ENCODE data around the gene RABGAP1L.
A peak's percentile ranks its signal among the peaks of the same experiment; 100 is the strongest.
"Not testable (repeated sequence)": the region's sequence is repeated elsewhere in the genome, so short reads cannot be mapped to it uniquely, and the experiment has no call there.

The RABGAP1L gene

DNA sequence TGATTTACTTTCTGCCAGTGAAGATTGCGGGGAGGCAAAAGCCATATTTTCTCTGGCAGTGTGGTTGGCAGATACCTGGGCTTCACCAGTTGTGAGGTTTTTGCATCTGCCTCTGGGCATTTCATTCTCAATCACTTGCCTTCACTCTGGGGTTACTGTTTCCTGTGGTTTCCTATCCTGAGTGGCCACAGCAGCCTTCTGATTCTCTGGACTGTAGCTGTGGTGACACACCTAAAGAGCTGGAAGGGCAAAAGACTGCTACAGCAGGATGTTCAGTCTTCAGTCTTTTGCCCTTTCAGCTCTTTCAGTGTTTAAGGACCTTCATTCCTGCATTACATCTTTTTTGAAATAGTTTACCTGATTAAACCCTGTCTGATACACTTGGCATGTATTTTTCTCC is 237.9 kb downstream of the RABGAP1L start:
- DNase-seq = no peak

DNA sequence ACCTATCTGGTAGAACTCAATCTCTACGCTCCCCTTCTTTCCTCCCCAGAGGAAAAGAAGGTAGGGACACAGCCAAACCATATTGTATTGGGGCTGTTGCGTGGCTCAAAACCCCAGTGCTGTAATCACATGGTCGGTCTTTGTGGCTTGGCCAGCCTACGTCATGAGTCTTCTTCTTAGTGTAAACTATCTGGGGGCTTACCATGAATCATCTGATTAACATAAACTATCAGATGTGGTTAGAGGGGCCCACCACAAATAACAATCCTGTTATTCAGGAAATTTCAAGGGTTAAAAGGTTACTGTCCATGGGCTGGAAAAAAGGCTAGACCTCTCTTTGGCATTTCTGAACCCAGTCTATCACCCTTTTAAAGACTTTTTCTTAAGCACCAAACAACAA is 238.9 kb downstream of the RABGAP1L start:
- no peak for DNase-seq

DNA sequence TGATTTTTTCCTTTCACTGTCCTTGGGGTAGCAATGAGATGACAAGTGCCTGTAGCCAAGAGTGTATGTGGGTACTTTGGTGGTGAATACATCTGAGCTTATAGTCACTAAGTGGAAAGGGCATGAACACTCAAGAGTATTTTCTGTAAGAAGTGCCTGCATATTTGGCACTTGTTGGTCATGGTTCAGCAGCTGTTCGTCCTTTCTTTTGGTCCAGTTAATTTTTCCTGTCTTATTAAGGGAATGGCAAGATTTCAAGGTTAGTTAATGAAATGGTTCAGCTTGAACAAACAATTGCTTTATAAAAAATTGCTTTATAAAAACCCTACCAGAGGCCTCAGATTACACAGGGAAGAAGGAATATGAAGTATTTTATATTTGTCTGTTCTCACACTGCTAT is 239.9 kb downstream of the RABGAP1L start:
- no peak for DNase-seq

DNA sequence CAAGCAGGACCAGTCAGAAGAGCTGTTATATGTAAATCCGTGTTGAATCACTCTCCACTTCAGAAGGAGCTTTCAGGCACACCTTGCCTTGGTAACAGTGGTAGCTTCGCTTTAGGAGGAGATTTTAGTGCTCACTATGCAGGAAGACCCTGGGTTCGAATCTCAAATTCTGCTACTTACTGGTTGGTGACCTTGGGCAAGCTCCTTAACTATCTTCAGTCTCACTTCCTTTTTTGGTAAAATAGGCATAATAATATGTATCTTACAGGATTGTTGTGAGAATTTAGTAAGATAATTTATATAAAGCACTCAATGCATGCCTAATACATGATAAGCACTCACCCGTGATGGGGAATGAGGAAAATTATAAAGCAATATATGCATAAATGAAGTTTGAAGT is 241.8 kb downstream of the RABGAP1L start:
- DNase-seq = no peak

DNA sequence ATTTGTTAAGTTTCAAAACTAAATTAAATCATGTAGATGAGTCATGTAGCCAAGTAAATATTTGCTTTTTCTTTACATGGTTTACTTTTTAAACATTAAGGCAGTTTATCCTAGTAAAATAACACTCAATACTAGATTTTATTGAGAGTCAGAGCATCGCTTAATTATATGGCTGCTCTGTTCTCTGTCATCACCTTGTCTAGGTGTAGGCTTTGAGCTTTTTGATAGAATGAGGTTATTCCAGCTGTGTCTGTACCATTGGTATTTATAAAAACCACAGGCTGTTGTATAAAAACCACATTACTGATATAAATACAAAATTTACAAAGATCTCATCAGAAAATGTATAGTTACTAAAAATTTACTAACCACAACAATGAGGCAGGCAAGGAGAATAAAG is 245.9 kb downstream of the RABGAP1L start:
- DNase-seq = no peak

DNA sequence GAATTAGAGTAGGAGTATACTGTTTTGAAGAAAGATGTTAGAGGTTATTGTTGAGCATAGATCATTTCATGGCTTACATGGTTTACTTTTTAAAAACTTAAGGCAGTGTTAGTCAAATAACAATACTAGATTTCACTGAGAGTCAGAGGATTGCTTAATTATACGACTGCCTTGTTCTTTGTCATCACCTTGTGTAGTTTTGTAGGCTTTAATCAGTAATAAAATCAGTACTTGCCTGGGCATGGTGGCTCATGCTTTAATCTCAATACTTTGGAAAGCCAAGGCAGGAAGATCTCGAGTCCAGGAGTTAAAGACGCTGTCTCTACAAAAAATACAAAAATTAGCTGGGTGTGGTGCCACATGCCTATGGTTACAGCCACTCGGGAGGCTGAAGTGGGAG is 247.1 kb downstream of the RABGAP1L start:
- no peak for DNase-seq

DNA sequence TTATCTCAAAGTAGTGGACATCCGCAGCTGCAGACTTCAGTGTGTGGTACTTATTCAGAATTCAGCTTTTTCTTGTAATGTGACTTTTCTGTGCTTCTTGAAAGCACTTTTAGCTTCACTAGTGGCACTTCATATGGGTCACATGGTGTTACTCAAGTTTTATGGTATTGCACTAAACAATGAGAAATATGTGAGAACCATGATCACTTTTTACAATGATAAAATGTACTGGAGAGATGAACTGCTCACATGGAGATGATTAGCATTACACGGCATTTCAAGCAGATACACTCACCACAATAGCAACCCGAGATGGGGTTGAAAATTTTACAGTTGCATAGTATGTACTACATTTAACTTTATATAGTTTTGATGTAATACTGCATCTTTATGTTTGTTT is 248.3 kb downstream of the RABGAP1L start:
- DNase-seq = no peak

DNA sequence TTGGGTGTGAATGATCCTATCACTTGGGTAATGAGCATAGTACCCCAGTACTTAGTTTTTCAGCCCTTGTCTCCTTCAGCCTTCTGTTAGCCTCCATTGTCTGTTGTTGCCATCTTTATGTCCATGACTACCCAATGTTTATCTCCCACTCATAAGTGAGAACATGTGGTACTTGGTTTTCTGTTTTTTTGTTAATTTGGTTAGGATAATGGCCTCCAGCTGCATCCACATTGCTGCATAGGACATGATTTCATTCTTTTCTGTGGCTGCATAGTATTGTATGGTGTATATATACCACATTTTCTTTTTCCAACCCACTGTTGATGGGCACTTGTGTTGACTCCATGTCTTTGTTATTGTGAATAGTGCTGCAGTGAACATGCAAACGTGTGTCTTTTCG is 248.8 kb downstream of the RABGAP1L start:
- no peak for DNase-seq

DNA sequence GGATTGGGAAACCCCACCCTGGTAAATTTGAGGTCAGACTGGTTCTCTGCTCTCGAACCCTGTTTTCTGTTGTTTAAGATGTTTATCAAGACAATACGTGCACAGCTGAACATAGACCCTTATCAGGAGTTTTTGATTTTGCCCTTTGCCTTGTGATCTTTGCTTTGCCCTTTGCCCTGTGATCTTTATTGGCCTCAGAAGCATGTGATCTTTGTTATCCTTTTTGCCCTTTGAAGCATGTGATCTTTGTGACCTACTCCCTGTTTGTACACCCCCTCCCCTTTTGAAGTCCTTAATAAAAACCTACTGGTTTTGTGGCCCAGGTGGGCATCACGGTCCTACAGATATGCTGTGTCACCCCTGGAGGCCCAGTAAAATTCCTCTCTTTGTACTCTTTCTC is 250.5 kb downstream of the RABGAP1L start:
- DNase-seq = not testable (repeated sequence)

DNA sequence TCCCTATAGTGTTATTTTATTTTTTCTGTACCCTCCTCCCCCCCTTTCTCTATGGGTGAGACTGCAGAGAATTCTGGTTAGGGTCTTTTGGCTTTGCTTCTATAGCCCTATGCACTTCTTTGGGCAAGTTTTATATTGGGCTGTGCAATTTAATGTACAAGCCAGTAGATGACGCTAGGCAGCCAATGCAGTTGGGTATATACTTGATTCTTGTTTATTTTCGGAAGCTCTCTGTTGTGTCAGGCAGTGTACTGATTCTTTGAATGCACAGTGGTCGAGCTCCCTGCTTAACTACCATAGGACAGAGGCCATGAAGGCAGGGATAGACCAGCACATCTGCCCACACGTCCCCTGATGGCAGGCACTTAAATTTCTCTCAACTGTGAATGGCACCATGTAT is 254.3 kb downstream of the RABGAP1L start:
- no peak for DNase-seq

DNA sequence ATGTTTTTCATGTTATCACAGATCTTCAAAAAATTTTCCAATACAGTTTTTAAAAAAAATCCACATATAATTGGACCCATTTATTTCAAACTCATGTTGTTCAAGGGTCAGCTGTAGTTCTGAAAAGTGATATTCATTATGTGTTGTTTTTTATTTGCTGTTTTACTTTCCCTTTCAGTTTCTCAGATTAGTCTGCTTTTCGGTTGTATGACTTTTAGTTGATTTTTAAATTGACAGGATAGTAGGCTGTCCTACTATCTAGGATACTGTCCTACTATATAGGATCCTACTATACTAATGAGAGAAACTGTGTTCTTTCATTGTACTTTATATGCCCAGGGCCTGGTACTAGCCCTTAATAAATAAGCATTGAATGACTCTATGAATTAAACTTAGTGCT is 254.9 kb downstream of the RABGAP1L start:
- DNase-seq = peak; percentile 2

DNA sequence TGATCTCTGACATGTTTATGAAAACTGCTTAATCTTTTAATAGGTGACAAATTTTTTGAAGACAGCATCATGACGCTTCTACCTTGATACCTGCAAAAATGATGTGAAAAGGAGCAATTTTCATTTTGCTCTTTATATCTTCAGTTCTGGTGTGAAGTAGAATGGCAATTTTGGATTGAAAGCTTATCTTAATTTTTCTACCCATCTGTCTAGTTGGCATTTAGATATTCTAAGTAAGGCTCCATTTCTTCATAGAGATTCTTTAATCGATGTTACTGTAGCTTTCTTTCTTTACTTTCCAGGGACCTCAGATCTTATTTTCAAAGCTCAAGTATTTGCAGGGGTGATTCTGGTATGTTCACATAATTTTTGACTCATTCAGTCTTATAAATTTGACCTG is 256.2 kb downstream of the RABGAP1L start:
- no peak for DNase-seq

DNA sequence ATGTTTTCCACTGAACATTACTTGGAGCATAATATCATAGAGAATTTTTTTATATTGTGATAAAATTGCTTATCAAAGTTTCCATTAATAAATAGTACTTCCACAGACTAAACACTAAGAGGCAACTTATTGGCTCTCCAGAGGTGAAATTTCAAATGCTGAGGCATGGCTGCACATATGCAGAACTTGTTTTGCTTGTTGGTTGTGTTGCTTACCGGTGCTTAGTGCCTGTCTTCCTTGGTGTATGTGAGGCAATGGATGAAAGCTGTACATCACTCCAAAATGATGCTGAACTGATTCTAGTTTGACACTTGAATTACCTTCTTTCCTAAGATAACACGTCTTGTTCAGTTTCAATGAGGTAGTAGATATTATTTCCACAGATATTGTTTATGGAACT is 258.6 kb downstream of the RABGAP1L start:
- DNase-seq = no peak

DNA sequence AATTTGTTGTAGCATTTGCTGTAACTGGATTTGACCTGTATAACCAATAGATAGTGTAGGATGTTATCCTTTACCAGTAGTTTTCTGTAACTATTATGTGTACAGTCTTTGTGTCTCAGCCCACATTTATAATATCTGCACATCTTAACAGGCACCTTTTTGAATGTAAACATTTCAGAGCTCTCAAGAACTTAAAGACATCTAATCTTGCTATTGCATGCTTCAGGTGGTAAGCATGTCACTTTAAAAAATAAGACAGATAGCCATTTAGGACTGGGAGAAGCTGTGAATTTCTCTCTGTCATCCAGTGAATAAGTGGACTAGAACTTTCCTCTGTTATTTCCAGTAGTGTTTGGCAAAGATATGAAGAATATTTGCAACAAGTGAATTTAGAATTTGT is 265.8 kb downstream of the RABGAP1L start:
- DNase-seq = no peak

DNA sequence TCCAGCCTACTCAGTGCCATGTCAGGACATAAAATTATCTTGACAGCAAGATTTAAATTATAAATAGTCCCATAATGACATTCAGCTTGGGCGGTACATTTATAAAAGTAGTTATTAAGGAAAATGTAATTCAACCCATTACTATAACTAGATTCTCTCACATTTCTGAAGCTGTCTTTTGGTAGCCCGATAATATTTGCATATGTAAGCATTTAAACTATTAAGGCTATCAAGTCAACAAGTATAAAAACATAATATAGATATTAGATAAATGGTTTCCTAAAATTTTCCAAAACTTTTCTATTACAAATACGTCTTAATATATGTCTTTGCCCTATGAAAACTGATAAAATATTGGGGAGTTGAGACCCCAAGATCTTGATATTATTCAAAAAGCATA is 266.8 kb downstream of the RABGAP1L start:
- DNase-seq = no peak

DNA sequence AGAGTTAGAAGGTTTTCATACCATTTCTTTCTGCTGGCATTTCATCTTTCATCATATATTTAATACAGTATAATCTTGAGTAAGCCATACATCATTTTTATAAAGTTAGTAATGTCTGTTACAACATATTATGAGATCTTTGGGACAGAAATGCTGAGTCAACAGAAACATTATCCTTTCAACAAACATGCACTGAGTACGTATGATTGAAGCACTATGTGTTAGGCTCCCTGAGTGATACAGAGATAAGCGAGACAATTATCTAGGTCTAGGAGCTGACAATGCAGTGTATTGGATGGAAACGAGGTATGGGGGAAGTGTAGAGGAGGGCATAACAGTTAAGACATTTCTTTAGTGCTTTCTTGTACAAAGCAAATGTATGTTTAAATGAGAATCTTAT is 268.7 kb downstream of the RABGAP1L start:
- DNase-seq = no peak

DNA sequence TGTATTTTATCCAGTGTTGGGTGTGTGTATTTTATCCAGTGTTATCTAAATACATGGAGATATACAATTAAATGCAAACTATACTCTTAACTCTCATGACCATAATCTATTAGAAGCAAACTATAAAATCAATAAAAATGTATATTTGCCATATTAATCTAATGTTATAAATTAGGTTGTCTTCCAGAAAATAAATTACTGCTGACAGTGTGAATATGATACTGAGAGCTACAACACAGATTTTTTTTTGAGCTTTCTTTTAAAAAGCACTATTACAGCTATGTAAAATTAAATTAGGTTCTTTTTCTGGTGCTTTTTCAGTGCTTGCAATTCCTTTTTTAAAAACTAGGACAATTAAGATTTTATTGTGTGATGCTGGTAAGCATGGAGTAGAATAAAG is 269.4 kb downstream of the RABGAP1L start:
- DNase-seq = no peak

DNA sequence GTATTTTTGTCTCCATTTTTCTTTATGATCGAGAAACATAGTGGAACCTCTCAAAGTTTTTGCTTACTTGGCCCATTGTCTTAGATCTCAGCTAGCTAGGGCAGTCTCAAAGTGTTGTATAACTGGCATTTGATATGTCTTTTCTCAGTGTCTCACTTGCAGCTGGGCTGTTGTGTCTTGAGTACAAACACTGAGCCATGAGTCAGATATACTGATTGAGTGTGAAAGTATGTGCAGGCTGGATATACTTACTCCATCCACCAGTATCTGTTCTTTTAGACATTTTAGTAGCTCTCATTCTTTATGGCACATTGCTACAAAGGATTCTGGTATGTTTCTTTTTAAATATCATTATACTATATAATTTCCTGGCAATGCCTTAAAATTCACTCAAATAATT is 274.1 kb downstream of the RABGAP1L start:
- no peak for DNase-seq

DNA sequence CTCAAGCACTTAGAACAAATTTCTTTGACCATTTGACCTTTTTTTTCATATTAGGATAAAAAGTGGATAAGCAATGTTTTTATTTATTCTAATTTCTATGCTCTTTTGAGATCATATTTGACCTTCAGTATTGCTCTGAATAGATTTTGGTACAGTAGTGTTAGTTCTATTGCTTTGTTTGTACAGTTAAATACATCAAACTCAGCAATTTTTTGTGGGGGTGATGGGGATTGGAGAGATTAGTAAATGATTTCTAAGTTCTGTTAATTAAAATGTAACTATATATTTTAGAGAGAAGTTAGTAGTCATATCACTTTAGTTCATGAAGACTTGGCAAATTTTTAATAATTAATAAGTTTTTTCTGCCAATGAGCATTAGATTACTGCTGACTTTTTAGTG is 286.0 kb downstream of the RABGAP1L start:
- no peak for DNase-seq

DNA sequence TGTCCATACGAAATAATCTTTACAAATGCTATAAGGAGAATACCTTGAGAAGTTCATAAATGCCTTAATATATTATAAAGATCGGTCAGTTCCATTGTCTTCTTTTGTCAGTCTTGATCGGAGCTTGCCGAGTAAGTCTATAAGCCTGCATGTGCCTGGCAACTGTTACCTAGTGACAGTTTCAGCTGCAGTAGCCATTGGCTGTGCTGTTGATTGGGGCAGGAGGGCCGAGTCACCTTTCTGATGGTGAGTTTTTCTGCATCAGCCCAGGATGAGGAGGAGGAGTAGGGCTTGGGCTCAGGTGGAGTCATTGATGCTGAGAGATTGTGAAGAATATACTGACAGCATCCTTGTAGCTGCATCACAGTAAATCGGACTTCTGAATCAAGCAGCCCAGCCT is 286.5 kb downstream of the RABGAP1L start:
- no peak for DNase-seq

DNA sequence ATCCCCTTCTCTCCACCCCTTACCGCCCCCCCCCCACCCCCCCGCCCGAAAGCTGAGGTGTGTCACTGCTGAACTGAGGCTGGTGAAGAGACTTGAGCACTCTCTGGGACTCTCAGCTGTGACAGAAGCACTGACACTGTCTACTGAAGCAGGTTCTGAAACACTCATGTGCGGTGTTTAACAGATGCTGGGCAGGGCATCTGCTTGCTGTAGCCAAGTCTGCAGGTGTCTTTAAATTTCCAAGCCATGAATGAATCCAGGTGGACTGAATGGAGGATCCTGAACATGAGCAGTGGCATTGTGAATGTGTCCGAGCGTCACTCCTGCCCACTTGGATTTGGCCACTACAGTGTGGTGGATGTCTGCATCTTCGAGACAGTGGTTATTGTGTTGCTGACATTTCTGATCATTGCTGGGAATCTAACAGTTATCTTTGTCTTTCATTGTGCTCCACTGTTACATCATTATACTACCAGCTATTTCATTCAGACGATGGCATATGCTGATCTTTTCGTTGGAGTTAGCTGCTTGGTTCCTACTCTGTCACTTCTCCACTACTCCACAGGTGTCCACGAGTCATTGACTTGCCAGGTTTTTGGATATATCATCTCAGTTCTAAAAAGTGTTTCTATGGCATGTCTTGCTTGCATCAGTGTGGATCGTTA is 288.7 kb downstream of the RABGAP1L start, which contains the start of gene GPR52:
TSS of gene GPR52 (plus strand) at position 99 of the 665 bp plus-strand sequence. CDS start at position 247, 148 bp downstream.
- DNase-seq = no peak

DNA sequence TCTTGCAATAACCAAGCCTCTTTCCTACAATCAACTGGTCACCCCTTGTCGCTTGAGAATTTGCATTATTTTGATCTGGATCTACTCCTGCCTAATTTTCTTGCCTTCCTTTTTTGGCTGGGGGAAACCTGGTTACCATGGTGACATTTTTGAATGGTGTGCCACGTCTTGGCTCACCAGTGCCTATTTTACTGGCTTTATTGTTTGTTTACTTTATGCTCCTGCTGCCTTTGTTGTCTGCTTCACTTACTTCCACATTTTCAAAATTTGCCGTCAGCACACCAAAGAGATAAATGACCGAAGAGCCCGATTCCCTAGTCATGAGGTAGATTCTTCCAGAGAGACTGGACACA is 289.2 kb downstream of the RABGAP1L start:
- DNase-seq = no peak

DNA sequence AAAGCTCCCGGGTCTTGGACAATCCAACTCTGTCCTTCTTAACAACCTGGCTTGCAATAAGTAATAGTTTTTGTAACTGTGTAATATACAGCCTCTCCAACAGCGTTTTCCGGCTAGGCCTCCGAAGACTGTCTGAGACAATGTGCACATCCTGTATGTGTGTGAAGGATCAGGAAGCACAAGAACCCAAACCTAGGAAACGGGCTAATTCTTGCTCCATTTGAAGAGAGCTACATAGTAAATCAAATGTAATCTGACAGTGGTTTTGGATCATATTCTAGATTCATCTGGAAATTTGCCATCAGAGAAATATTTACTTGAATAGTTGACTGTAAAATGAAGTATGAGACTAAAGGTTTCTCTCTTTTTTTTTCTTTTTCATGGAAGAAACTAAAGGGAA is 289.7 kb downstream of the RABGAP1L start:
- no peak for DNase-seq

DNA sequence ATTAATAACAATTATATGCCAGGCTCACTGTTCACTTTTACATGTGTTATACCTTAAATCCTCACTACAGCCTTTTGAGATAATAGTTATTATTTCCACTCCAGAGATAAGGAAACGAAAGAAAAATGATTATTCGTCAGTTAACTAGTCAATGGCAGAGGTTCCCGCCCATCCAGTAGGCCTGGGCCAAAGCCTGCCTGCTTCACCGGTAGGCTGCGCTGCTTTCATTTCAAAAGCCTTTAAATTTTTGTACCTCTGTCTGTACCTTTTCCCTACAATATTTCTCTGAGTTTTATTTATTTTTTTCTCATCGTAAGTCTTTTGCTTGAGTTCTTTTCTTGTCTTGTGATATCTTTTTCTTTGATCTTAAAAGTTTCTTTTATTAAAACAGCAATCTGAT is 292.1 kb downstream of the RABGAP1L start:
- no peak for DNase-seq

DNA sequence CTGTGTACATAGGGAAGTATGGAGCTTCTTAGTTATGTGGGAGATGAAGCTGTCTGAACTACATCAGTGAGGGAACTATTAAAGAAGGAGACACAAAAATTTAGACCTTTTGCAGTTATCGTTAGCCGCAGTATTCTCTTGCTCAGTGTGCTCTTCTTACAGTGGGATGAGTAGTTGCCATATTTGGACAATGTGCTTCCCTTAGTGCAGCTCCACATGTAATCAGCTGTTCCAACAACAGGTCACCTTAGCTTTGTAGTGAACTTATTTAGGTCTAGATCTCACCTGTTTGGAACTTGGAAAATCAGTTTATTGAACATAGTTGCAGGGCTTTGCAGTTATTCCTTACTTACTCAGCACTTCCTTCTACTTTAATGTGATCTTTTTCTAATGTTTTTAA is 306.5 kb downstream of the RABGAP1L start:
- no peak for DNase-seq

DNA sequence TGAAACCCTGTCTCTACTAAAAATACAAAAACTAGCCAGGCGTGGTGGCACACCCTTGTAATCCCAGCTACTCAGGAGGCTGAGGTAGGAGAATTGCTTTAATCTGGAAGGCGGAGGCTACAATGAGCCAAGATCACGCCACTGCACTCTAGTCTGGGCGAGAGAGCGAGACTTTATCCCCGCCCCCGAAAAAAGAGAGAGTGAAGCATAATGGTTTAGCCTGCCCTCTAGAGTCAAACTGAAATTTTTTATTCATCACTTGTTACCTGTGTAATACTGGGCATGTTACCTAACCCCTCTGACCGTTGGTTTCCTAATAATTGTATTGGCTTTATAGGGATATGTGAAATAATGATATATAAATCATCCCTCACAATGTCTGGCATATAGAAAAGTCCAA is 307.3 kb downstream of the RABGAP1L start:
- no peak for DNase-seq

Measured in CD4-positive, alpha-beta T cell treated with Interleukin-17A for 1 hour (primary cell).